ENCODE results near the gene ADGRG4.
"Not testable (repeated sequence)": the region's sequence is repeated elsewhere in the genome, so short reads cannot be mapped to it uniquely, and the experiment has no call there.

ADGRG4 gene

DNA sequence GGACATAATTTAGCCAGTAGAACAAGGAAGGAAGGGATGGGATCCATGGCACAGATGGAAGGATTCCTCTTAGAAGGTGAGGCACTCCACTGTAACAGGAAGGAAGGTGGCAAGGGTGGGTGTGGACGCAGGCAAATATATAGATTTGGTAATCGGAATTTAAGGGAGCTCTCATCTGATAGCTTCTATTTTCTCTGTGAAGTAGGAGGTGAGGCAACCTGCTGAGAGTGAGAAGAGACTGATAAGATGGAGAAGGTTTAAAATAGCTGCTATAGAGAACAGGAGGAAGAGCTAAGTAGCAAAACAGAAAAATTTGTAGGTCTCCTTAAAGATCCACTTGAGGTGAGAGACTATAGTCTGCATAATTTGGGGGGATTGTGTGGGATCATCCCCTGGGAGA, 125.2 kb downstream of the ADGRG4 start:
- no peak for DNase-seq (ENCODE audit: low spot score)
- in situ Hi-C loops (cut with MboI; ENCODE audit: low pct_unique_long_range_greater_than_20kb, low sequenced_read_pairs, unreplicated experiment): no loop called here
- TF ChIP-seq, protein P1, sequence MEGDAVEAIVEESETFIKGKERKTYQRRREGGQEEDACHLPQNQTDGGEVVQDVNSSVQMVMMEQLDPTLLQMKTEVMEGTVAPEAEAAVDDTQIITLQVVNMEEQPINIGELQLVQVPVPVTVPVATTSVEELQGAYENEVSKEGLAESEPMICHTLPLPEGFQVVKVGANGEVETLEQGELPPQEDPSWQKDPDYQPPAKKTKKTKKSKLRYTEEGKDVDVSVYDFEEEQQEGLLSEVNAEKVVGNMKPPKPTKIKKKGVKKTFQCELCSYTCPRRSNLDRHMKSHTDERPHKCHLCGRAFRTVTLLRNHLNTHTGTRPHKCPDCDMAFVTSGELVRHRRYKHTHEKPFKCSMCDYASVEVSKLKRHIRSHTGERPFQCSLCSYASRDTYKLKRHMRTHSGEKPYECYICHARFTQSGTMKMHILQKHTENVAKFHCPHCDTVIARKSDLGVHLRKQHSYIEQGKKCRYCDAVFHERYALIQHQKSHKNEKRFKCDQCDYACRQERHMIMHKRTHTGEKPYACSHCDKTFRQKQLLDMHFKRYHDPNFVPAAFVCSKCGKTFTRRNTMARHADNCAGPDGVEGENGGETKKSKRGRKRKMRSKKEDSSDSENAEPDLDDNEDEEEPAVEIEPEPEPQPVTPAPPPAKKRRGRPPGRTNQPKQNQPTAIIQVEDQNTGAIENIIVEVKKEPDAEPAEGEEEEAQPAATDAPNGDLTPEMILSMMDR (IDR thresholded peaks at IDR 0.05; ENCODE audit: extremely low read depth, insufficient read depth, missing control alignments): no peak

DNA sequence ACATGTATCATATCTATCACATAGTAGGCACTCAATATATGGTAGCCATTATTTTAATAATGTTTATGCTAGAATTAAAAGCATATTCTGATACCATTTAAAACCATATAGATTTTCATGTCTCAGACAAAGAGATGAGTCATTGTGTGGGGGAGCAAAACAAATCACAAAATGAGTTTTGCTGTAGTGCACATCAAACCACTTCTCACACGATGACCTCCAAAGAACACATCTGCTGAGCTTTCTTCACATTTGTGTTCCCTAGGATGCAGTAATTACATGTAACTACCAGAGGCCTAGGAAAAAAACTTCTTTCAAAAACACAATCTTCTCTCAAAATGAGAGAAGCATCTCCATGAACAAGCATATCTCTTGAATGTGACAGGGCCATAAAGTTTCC, 130.9 kb downstream of the ADGRG4 start:
- DNase-seq (ENCODE audit: low spot score): no peak
- in situ Hi-C loops (cut with MboI; ENCODE audit: low pct_unique_long_range_greater_than_20kb, low sequenced_read_pairs, unreplicated experiment): no loop called here
- TF ChIP-seq, protein P1 (IDR thresholded peaks at IDR 0.05; ENCODE audit: extremely low read depth, insufficient read depth, missing control alignments): no peak

DNA sequence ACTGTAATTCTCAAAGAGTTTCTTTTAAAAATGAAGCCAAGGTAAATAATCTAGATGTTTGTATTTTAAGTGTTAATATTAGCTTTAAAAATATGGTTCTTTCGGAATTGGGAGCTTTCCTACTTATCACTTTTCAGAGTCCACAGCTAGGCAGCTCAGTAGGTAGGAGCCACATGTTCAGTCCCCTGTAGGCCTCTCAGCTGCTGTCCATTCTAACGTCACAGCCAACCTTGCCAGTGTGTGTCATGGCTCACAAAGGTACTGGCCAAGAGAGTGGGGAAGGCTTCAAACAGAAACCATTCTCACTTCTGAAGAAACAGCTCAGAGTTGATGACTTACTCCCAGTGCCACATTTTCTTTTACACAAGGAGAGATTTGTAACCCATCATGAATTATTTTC, 137.0 kb downstream of the ADGRG4 start:
- TF ChIP-seq, protein P1 (IDR thresholded peaks at IDR 0.05; ENCODE audit: extremely low read depth, insufficient read depth, missing control alignments): no peak
- in situ Hi-C loops (cut with MboI; ENCODE audit: low pct_unique_long_range_greater_than_20kb, low sequenced_read_pairs, unreplicated experiment): no loop called here
- no peak for DNase-seq (ENCODE audit: low spot score)

DNA sequence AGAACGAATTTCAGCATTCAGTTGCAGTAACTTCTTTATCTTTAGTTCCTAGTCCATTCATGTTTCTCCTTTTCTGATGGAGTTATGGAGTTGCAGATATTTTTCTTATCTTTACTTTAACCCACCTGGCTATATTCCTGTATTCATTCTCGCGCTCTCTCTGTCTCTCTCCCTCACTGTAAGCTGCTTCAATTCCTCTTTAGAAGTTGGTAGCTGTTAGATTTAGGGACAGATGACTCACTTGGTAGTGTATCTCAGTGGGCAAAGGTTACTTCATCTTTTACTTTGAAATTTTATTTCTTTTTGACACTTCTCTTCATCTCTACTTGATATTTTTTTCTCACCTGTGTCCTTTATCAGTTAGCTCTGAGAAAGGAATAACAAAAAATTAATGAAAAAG, 137.4 kb downstream of the ADGRG4 start:
- TF ChIP-seq, protein P1 (IDR thresholded peaks at IDR 0.05; ENCODE audit: extremely low read depth, insufficient read depth, missing control alignments): no peak
- in situ Hi-C loops (cut with MboI; ENCODE audit: low pct_unique_long_range_greater_than_20kb, low sequenced_read_pairs, unreplicated experiment): no loop called here
- no peak for DNase-seq (ENCODE audit: low spot score)

DNA sequence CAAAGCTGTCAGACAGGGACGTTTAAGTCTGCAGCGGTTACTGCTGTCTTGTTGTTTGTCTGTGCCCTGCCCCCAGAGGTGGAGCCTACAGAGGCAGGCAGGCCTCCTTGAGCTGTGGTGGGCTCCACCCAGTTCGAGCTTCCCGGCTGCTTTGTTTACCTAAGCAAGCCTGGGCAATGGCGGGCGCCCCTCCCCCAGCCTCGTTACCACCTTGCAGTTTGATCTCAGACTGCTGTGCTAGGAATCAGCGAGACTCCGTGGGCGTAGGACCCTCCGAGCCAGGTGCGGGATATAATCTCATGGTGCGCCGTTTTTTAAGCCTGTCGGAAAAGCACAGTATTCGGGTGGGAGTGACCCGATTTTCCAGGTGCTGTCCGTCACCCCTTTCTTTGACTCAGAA, 144.9 kb downstream of the ADGRG4 start:
- in situ Hi-C loops (cut with MboI; ENCODE audit: low pct_unique_long_range_greater_than_20kb, low sequenced_read_pairs, unreplicated experiment); DNase-seq (ENCODE audit: low spot score): not testable (repeated sequence)

DNA sequence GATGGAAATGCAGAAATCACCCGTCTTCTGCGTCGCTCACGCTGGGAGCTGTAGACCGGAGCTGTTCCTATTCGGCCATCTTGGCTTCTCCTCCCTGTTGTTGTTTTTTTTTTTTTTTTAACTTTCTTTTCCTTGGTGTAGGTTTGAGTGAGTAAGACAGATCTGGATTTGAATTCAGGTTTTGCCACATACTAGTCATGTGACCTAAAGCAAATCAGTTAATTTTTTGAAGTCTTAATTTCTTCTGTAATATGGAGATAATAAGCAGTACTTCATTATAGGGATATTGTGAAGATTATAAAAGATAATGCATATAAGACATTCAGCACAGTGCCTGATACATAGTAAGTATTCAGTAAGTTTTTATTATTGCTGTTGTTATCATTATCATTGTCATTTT, 145.4 kb downstream of the ADGRG4 start:
- no peak for DNase-seq (ENCODE audit: low spot score)
- TF ChIP-seq, protein P1 (IDR thresholded peaks at IDR 0.05; ENCODE audit: extremely low read depth, insufficient read depth, missing control alignments): no peak
- in situ Hi-C loops (cut with MboI; ENCODE audit: low pct_unique_long_range_greater_than_20kb, low sequenced_read_pairs, unreplicated experiment): no loop called here

DNA sequence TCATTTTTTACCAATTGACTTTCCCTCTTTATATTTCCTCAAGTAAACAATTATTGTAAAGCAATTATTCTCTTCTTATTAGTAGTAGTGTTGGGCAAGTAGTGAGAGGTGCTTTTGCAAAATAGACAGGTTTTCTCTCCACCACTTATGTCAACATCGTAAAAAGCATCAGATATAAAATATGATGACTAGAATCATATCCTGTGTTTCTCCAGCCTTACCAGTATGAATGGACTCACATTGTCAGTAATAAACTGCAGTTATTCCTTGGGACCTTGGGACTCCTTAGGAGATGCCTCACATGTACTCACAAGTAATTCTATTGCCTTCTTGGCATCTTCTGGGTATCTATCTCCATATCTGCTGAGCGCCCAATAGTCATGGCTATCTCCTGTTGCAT, 146.5 kb downstream of the ADGRG4 start:
- TF ChIP-seq, protein P1 (IDR thresholded peaks at IDR 0.05; ENCODE audit: extremely low read depth, insufficient read depth, missing control alignments): no peak
- no peak for DNase-seq (ENCODE audit: low spot score)
- in situ Hi-C loops (cut with MboI; ENCODE audit: low pct_unique_long_range_greater_than_20kb, low sequenced_read_pairs, unreplicated experiment): no loop called here
